GM18519 (cell line): Measurements from ENCODE around the gene TRAPPC4.

ENCODE experiments used
- ATAC-seq: cut with Tn5 transposase; IDR thresholded peaks from one replicate; pipeline ENCODE4 v1.9.1; 2021; ENCODE audit warnings: mild to moderate bottlenecking, moderate library complexity; ENCODE audit not compliant: unreplicated experiment, low FRiP score

Gene TRAPPC4

GRCh38 chr11:119061256-119061655, 42.7 kb downstream of the TRAPPC4 start:
- no peak for ATAC-seq

GRCh38 chr11:119062779-119063178, 44.2 kb downstream of the TRAPPC4 start:
- no peak for ATAC-seq

DNA sequence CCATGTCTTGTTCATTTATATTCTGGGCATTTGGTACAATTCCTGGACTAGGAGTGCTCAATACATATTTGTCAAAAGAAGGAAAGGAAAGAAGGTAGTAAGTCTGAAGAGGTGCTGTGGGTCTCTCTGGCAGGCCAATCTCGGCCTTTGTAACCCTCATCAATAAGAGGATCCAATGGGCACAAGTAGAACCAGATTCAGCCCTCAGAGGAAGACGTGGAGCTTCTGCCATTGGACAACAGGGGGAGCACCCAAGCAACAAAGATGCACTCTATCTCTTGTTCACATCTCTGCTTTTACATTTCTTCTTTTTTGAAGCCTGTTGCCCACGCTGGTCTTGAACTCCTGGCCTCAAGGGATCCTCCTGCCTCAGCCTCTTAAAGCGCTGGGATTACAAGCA, 46.8 kb downstream of the TRAPPC4 start:
- ATAC-seq, result no peak

DNA sequence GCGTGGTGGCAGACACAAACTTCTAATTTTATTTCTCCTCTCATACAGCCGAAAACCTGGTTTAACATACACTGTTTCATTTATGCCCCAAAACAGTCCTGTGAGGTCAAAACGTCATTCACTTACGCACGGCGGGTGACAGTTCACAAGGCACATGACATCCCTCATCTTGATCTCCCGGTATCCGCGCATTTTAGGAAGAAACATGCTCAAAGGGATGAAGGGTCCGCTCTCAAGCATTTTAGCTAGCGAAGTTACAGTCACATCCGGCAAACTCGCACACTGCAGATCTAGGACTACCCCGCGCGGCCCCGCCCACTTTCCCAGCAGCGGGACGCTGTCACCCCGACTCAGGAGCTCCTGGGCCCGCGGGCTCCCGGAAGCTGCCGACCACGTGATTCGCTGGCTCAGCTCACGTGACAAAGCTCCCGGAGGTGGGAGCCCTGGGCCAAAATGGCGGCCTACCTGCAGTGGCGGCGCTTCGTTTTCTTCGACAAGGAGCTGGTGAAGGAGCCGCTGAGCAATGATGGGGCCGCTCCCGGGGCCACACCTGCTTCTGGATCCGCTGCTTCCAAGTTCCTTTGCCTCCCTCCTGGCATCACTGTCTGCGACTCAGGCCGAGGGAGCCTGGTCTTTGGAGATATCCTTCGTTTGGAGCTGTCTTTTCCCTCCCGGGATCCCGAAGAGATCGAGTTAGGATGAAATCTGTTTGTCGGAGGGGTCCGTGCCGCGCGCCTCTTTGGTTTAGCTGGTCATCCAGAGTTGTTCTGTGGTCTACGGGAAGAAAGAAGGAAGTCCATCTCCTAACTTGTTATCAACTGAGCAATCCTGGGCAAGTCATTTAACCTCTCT, 49.0 kb downstream of the TRAPPC4 start, which contains the start of gene VPS11:
VPS11 (plus strand) TSS at position 448 of the 852 bp plus-strand sequence; CDS start at position 454, 6 bp downstream.
- ATAC-seq, result peak; percentile 73
